Measurements from ENCODE around the gene ANKRA2.

The ANKRA2 gene

GRCh38 chr5:73552642-73553041, 12.8 kb downstream of the ANKRA2 start:
- no peak for DNase-seq (ENCODE audit: low read depth)
- TF ChIP-seq CTCF (IDR thresholded peaks at IDR 0.05; ENCODE audit: insufficient read depth, low read depth, low read length, missing control alignments) = no peak
- no peak overlapping the region for H3K4me3 ChIP-seq (ENCODE audit: low read depth, low read length)

- TF ChIP-seq CTCF (IDR thresholded peaks at IDR 0.05; ENCODE audit: insufficient read depth, low read depth, low read length, missing control alignments) = no peak
- H3K4me3 ChIP-seq (ENCODE audit: low read depth, low read length) = no peak overlapping the region
- DNase-seq (ENCODE audit: low read depth) = no peak
Observed at GRCh38 chr5:73550016-73550415, 15.4 kb downstream of the ANKRA2 start.

GRCh38 chr5:73545403-73545779, 20.0 kb downstream of the ANKRA2 start:
- DNase-seq (ENCODE audit: low read depth) = no peak
- no peak for TF ChIP-seq CTCF (IDR thresholded peaks at IDR 0.05; ENCODE audit: insufficient read depth, low read depth, low read length, missing control alignments)
- H3K4me3 ChIP-seq (ENCODE audit: low read depth, low read length) = no peak overlapping the region

- TF ChIP-seq CTCF (IDR thresholded peaks at IDR 0.05; ENCODE audit: insufficient read depth, low read depth, low read length, missing control alignments) = no peak
- no peak overlapping the region for H3K4me3 ChIP-seq (ENCODE audit: low read depth, low read length)
- no peak for DNase-seq (ENCODE audit: low read depth)
Observed at GRCh38 chr5:73544429-73545402, 20.7 kb downstream of the ANKRA2 start.

GRCh38 chr5:73542020-73542419, 23.4 kb downstream of the ANKRA2 start:
- DNase-seq (ENCODE audit: low read depth) = no peak
- TF ChIP-seq CTCF (IDR thresholded peaks at IDR 0.05; ENCODE audit: insufficient read depth, low read depth, low read length, missing control alignments) = no peak
- H3K4me3 ChIP-seq (ENCODE audit: low read depth, low read length) = no peak overlapping the region

GRCh38 chr5:73540192-73540591, 25.2 kb downstream of the ANKRA2 start:
- no peak for DNase-seq (ENCODE audit: low read depth)
- no peak overlapping the region for H3K4me3 ChIP-seq (ENCODE audit: low read depth, low read length)
- no peak for TF ChIP-seq CTCF (IDR thresholded peaks at IDR 0.05; ENCODE audit: insufficient read depth, low read depth, low read length, missing control alignments)

Measured in GM12865 (cell line).